Fibroblast of skin of right quadriceps (primary cell): ENCODE data around the gene TOMM5.
A peak's percentile ranks its signal among the peaks of the same experiment; 100 is the strongest.

Source experiments
- DNase-seq: peaks from one replicate; pipeline ENCODE4 v3.0.0-alpha.2; 2013

The TOMM5 gene

DNA sequence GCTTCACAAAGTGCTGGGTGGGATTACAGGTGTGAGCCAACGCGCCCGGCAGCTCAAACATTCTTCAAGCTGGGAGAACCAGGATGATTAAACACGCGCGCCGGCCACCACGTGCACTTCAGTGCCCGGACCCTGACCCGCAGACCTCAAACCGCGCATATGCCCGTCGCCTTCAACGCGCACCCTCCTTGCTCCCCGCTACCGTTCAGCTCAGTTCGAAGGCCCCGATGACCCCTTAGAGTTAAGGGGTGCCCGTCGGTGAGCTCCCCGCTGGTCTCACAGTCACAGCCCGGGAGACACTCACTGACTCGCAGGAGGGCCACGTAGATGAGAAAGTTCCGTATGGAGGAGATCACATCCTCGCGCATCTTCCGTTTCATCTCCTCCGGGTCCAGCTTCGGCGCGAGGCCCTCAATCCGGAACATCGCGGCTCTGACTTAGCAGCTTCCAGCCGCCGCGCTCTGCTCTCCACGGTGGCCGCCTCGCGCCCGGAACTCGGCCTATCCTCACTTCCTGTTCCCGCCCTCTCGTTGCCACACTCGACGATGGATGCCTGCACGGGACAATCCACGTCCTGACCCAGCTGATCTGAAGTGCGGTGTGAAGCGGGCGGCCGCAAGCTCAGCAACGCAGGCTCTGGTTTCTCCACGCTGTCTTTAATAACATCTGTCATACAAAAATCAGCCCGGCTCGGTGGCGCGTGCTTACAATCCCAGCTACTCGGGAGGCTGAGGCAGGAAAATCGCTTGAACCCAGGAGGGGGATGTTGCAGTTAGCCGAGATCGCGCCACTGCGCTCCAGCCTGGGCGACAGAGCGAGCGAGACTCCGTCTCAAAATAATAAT lies at the start of gene TOMM5:
Gene TOMM5, minus strand, starts transcription at position 490 of the 844 bp plus-strand sequence. Its CDS starts 65 bp downstream, at position 425.
- DNase-seq, result peak; percentile 92

DNA sequence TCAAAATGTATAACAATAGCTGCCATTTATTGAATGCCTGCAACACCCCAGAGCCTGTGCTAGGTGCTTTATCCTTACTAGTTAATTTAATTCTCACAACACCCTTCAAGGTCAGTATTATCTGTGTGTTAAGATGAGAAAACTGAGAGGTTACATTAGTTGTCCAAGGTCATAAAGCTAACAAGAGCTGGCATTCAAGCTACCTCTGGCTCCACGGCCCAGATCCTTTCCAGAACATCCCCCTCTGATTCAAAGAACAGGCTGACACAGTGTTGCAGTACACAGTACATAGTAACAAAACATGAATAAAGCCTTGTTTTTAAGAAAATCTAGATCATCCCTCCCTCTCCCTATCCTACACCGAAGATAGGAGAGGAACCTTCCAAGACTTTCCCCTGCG lies 48.9 kb upstream of the TOMM5 start:
- no peak for DNase-seq

DNA sequence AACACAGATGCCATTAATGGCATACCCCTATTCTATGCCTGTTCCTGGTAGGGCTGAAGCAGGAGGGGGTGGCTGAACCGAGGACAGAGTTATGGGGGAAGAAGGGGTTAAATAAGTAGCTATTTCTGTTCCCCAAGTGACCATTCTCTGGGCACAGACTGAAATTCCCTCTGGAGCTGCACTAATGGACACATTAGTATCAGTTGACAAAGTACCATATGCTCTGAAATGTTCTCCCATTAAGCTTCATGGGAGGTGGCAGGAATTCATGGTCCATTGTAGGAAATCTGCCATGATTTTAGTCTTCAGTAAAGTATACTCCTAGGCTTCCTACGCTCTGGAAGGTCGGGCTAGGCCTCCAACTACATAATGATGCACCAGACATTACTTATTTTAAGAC lies 47.8 kb upstream of the TOMM5 start:
- no peak for DNase-seq

DNA sequence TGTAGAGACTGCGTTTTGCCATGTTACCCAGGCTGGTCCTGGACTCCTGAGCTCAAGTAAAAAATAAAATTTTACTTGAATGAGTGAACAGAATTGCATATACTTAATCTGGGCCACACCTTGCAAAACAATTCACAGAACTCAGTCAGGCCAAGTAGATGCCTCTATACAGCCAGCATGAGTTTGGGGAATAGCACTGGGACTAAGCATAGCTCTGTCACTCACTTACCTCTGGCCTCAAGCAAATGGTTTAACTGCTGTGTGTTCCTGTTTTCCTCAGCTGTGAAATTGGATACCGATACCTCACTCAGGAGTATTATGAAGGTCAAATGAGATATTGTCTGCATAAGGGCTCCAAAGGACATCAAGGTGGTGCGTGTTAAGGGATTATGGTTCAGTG lies 47.4 kb upstream of the TOMM5 start:
- no peak for DNase-seq

DNA sequence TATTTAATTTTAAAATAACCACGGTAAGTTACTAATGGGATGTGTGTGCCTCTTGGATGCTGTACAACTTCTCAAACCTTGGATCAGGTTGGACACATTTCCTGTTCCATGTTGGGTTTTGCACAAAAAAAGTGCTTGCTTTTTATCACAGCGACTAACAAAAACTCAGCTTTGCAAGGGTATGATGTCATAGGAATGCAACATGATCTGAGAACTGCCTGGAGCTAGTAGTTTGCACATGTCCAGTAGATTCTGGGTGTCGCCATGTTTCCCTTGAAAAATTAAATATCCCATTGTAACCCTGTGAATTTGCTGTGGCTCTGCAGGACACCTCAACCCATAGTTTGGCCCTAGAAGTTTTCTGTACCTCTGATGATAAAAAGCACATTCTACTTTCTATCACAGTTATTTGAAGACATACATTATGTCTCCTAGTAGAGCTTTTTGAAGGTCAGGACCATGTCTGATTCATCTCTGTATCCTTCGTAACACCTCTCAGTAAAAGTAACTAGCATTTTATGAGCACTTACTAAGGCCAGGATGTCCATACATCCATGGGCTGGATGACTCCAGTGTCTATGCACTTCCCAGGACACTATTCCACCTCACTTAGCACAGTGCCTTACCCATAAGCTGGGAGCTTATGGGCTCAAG lies 46.8 kb upstream of the TOMM5 start:
- no peak for DNase-seq

DNA sequence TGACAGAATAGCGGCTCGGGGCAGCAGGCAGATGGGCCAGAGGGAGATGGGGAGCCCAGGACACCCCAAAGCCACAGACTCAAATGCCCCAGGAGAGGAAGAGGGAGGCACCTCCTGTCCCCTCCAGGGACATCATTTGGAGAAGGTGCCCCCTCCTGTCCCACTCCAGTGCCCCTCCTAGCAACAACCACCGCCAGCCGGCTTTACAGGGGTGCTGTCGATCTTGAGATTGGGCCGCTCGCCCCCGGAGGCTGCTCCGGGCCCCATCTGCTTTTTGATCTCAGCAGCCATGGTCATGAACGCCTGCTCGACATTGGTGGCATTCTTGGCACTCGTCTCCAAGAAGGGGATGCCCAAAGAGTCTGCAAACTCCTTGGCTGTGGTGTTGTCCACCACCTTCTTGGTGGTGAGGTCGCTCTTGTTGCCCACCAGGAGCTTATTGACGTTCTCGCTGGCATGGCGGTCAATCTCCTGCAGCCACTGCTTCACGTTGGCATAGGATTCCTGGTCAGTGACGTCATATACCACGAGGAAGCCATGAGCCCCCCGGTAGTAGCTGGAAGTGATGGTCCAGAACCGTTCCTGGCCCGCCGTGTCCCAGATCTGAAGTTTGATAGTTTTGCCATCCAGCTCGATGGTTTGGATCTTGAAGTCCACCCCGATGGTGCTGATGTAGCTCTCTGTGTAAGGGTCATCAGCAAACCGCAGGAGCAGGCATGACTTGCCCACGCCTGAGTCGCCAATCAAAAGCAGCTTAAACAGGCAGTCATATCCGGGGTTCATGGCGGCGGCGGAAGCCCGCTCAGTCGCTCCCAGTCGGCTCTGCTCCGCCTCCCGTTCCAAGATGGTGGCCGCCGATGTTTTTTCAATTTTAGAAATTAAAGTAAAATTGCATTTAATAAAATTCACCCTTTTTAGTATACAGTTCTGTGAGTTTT lies 44.4 kb upstream of the TOMM5 start:
- no peak for DNase-seq

DNA sequence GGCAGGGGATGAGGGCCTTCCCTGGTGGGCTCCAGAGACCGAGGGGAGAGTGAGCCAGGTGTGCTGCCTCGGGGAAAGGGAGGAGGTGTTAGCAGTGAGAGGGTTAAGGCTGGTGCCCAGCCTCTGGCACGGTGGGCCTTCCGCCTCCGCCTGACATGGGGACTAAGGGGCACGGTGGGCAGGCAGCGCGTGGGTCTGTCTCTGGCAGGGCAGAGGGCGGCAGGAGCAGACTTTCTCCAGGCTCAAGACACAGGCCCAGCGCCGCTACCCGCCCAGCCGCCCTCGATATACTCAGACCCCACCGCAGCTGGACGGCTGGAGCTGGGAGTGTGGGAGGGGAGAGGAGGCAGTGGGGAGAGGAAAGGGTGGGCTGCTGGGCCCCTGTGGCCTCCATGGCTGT lies 43.4 kb upstream of the TOMM5 start:
- no peak for DNase-seq

DNA sequence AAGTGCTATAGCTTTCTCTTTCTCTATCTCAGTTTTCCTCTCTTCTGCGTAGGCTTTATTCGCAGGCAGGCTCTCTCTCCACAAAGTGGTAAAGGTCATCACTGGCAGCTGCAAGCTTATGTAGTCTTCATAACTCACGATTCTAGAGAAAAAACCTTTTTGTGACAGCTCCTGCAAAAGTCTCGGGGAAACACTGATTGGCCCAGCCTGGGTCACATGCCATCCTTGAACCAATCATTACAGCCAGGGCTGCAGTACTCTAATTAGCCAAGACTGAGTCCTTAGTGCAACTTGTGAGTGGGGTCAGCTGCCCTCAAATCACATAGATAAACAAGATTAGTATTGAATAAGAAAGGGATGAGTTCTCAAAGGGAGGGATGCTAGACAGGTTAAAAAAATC lies 40.1 kb upstream of the TOMM5 start:
- DNase-seq, result no peak

DNA sequence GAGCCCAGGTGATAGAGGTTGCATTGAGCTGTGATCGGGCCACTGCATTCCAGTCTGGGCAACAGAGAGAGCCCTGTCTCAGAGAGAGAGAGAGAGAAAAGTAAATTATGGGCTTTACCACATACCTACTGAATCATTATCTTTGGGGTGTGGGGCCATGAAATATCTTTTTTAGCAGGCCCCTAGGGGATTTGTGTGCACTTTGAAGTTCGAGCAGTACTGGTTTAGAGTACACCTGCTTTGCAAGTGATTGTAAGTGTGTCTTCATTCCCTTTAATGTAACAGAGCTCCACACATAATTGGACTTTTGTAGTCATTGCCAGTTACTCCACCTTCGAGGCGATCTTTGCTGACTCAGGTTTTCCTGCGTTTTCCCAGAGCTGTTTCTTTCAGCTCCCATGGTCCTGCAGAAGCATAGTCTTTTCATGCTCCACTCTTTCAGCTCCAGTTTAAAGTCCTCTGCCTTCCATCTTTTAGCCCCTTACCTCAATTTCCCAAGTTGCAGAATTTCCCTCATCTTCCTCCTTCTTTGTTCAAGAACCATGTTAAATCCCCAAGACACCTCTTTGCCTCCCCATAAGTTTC lies 34.4 kb upstream of the TOMM5 start:
- no peak for DNase-seq

DNA sequence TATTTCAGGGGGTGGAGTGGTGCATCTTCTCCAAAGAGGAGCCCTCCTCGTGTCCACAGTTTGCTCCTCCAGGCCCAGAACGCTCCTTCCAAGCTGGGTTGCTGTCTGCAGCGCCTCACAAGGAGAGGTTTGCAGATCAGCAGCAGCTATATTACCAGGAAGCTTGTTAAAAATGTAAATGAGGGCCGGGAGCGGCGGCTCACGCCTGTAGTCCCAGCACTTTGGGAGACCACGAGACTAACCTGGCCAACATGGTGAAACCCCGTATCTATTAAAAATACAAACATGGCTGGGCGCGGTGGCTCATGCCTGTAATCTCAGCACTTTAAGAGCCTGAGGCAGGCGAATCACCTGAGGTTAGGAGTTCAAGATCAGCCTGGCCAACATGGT lies 33.4 kb upstream of the TOMM5 start:
- no peak for DNase-seq

DNA sequence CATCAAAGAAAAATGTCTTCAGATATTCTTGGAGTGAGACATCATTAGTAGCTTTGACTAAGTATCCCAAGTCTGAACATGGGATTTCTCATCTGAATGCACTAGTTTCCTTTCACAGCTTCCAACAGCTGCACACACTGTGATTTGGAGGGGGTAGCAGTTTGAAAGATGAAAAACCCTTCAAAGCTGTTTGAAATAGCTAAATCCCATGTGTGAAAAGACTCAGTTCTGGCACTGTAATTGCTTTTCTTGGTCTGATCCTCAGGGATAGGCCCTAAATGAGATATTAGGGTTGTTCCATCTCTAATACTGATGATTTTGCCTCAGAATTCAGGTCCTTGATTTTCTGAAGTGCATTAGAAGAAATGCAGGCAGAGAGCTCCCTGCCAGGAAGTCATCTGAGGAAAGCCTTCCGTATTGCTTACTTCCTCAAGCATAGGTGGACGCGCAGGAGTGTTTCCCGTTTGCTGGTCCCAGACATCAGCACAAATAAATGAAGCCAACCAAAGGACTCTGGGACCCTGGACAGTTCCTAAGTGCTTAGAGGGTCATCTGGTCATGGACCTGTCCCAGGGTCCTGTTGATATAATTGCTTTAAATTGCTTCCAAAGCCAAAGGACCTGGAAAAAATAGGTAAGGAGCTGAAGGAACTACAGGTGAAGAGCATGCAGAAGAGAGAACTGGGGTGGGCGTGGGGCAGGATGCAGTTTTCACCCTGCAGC lies 32.8 kb upstream of the TOMM5 start:
- DNase-seq, result no peak

DNA sequence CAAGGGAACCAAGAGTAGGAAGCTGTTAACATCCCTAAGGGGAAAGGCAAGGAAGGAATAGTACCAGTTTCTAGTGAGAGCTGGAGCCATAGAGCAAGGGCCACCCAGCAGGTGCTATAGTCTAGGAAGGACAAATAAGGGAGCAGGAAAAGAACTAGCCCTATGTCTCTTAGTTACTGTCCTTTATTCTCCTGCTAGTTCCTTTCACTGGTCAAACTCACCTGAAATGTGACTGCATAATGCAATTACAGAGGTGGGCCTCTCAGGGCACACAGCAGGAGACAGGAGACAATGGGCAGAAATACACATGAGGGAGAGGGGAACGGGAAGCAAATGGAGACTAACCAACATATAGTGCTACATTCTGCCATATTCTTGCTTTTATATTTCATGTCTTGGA lies 31.7 kb upstream of the TOMM5 start:
- DNase-seq, result no peak

DNA sequence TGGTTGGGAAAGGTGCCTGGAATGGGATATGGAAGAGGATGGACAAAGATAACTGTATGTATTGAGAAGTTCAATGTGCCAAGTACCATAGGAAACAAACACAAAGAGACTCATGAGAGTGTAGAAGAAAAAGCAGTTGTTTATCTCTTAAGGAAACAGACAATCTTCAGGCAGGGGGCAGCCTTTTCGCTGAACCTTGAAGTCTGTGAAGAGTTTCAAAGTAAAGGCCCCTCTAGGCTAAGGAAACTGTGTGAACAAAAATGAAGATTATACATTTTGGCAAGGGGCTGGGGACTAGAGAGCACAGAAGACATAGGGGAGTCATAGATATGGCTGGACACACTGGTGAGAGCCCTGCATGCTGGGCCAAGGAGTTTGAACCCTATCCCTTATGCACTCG lies 30.9 kb upstream of the TOMM5 start:
- no peak for DNase-seq

DNA sequence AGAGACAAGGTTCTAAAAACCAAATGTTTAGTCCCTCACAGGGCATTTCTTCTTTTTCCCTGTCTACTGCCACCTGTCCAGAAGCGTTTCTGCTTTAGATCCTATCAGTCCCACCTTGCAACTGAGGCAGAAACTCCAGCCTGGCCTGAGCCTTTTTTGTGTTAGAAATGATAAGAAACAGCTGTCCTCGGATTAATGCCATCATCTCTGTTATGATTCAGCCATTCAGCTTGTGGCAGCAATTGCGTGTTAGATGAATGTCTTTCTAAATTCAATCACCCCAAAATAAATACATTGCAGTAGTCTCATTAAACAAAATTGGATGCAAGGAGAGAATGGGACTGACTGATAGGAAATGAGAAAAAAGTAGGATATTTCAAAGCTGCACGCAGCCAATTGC lies 30.1 kb upstream of the TOMM5 start:
- peak; percentile 50 for DNase-seq

DNA sequence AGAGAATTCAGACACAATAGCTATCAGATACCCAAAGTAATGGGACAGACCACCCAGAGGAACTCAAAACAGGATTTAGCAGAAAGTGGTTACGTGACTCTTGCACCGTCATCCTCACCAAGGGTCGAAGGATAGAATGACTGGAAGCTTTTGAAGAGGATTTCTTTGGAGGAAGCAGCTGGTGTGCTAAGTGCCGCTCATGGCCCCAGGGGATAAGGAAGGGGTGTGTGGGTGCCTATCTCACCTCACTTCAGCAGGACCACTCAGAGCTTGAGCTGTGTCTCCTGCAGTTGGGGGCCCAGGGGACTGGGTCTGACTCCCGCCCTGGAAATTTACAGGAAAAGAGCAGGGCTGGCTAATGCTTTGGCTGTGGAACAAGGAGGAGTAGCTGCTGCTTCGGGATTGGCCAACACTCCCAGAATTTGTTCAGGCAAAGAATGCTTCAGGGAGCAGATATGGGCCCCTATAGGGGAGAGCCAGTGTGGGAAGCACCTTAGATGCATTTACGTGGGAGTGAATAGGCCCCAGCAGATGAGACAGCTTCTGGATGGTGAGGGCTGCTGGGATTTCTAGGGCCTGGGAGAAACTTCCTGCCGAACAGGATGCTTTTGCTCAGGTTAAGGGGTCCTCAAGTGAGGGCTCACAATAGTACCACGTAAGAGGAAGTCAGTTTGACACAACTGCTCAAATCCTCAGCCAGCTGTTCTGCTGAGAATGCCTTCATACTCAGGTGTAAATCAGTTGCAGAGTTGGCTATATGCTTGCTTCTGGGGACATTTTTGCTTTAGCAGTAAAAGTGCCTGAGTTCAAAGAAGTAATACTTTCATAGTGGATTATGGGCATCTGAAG lies 29.1 kb upstream of the TOMM5 start:
- no peak for DNase-seq

DNA sequence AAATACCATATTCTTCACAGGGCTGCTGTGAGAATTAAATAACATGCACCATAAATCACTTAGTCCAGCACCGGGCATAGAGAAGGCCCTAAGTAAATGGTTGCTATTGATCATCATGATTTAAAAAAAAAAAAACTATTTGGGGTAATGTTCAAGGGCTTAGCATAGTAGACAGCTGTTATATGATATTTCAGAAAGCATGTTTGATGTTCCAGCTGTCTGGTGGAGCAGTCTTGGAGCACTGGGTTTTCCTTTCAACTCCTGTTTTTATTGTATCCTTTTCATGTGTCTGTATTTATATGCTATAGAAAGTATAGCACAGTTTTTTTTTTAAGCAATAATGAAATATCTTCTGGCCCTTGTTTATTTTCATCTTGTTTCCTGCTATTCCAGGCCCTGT lies 28.0 kb upstream of the TOMM5 start:
- DNase-seq, result no peak

DNA sequence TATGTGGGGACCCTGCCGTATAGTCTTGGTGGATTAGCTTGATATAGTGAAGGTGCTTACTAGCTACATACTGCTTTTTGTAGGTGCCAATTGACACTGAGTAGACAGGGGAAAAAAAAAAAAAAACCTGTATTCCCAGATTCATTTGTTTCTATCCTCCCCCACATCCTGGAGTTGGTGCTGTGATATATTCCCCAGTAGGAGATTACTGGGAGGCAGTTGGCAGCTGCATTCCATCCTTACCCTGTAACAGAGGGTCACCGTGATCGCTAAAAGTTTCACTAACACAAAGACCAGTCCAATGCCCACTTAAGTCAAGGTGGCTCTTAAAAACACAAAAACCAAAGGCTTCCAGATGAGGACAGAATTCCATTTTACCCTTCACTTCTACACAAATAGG lies 27.4 kb upstream of the TOMM5 start:
- no peak for DNase-seq

DNA sequence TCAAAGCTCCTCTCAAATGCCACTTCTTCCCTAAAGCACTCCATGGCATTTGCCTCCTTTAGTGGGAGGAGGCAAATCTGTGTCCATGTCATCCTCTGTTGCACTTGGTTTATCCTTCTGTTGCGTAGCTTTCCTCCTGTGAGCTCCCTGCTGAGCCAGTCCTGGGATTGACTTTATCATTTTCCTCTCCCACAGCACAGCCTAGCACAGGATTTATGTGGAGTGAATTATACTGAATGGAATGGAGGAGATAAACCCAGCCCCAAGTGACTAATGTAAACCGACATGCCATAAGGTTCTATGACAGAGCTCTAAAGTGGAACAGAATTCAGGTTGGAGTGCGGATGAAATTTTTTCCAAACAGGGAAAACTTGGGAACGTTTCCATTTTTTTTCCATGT lies 26.4 kb upstream of the TOMM5 start:
- DNase-seq, result peak; percentile 77

DNA sequence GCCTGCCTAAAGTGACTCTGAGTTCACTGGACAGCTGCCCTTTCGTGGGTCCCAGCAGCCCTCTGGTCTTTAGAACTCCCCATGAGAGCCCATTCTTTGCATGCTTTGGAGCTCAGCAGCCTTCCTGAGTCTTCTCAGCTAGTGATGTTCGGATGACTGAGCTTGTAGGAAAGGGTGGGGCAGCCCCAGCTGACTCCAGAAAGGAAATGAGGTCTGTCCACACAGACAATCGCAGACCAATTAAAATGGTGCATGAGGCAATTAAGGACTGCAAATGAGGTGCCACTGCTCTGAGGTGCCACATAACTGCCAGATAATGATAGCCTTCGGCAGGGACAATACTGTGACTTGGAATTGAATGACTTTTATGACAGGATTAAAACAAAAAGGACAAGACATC lies 25.4 kb upstream of the TOMM5 start:
- peak; percentile 51 for DNase-seq

DNA sequence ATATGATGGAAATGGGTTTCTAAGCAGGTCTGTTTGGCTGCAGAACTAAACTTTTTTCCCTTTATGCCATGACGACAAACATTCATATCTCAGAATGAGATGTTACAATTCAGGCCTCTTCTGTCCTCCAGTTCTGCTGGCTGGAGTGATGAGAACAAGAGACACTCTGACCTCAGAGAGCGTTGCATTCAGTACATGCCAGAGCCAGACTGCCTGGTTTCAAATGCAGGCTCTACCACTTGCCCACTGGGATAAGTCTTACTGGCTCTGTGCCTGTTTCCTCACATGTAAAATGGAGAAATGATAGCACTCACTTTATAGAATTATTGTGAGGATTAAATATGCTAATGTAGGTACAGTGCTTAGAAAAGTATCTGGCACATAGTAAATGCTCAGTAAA lies 24.8 kb upstream of the TOMM5 start:
- DNase-seq, result no peak

DNA sequence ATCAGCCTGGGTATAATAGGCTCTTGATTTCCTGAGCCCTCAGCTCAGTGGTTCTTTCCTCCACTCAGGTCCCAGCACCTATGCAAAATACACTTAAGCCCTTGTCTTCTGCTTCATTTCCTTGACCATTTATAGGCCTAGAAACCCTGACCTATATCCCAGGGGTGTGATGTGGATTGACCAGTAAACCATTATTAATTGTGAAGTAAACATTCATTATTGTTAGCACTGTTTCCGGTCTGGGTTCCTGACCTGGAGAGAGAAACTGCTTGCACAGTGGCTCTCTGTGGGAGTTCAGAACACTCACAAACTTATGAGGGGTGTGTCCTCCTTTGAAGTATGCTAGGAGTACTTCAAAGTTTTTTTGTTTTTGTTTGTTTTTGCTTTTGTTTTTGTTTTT lies 19.6 kb upstream of the TOMM5 start:
- DNase-seq, result no peak

DNA sequence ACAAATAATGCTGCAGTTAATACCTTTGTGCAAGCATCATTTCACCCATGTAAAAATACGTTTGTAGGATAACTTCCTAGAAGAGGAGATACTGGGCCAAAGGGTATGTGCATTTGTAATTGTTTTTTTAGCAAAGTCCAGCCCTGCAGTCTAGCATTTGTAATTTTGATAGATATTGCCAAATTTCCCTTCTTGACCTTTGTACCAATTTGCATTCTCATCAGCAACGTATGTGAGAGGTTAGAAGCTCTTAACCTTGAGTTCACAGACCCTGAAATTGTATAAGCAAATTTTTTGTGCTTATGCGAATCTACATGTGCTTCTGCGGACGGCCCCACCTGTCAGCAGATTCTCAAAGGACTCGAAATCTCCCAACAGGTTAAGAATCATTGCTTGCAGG lies 18.6 kb upstream of the TOMM5 start:
- no peak for DNase-seq
